Upper lobe of right lung (tissue), 1 donor: ENCODE data around the gene EGFL7. TPM values are rescaled to one million over a fixed set of nuclear protein-coding genes. Genes with fewer than 3 reads are reported as not detected.

Source experiments
- ATAC-seq: fragments of 200-7000 bp; cut with Tn5 transposase; one replicate; pipeline ENCODE4 v1.9.1; 2020; ENCODE audit warnings: mild to moderate bottlenecking, moderate library complexity
- DNase-seq: peaks from one replicate; pipeline ENCODE4 v3.0.0-alpha.2; 2020
- H3K27ac ChIP-seq: fragments of 200-600 bp; one replicate; pipeline ENCODE4 v1.8.0; 2022
- H3K27me3 ChIP-seq: fragments of 200-600 bp; one replicate; pipeline ENCODE4 v1.8.0; 2022; ENCODE audit warnings: mild to moderate bottlenecking
- H3K36me3 ChIP-seq: fragments of 200-600 bp; one replicate; pipeline ENCODE4 v1.8.0; 2022
- H3K4me1 ChIP-seq: fragments of 200-600 bp; one replicate; pipeline ENCODE4 v1.8.0; 2022
- H3K4me3 ChIP-seq: fragments of 200-600 bp; one replicate; pipeline ENCODE4 v1.8.0; 2022; ENCODE audit warnings: mild to moderate bottlenecking
- H3K9me3 ChIP-seq: fragments of 200-600 bp; one replicate; pipeline ENCODE4 v1.8.0; 2022
- intact Hi-C: fragments of 100-400 bp; cut with DNase I; formaldehyde crosslinking; loops from one replicate; pipeline ENCODE4 v1.11.0; 2022
- total RNA-seq: library from RNA; stranded (reverse); fragmentation: NEBNext Ultra II Directional; extraction: Animal tissue kit (Norgen Biotek cat#: 25700); gene quantifications from one replicate; pipeline ENCODE4 v1.2.1, GENCODE V29; 2021
- TF ChIP-seq, protein P1 (sequence below): fragments of 200-600 bp; IDR thresholded peaks from one replicate; pipeline ENCODE4 v1.8.0; 2022; ENCODE audit warnings: antibody characterized with exemption
- donor health status: DM: no; HTN: yes; CAD: no; lungs with severe emphysema.

EGFL7 gene
- total RNA-seq, 1 donor from 2014 or later, result 302 TPM

DNA sequence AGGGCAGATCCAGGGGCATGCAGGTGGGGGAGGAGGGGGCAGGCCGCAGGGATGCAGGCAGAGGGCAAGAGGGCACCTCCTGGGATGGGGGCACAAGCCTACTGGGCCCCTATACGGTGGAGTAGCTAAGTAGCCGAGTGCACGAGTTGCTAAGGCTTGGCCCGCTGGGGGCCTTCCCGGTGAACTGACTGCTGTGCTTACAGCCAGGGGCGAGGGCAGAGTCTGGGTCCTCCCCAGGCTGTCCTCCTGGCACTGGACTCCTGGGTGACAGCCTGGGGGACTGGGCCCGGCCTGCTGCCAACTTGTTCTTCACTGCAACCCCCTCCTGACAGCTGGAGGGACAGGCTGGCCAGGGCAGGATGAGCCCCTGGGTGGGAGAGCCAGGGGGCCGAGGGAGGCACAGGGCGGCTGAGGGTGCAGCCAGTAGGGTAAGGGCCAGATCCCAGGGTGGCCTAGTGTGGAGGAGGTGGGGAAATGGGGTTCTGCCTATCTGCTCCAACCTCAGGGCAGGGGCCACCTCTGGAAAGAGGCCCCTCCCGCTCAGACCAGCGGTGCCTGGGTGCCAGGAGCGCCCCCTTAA is 1.7 kb upstream of the EGFL7 start:
- TF ChIP-seq, protein P1, sequence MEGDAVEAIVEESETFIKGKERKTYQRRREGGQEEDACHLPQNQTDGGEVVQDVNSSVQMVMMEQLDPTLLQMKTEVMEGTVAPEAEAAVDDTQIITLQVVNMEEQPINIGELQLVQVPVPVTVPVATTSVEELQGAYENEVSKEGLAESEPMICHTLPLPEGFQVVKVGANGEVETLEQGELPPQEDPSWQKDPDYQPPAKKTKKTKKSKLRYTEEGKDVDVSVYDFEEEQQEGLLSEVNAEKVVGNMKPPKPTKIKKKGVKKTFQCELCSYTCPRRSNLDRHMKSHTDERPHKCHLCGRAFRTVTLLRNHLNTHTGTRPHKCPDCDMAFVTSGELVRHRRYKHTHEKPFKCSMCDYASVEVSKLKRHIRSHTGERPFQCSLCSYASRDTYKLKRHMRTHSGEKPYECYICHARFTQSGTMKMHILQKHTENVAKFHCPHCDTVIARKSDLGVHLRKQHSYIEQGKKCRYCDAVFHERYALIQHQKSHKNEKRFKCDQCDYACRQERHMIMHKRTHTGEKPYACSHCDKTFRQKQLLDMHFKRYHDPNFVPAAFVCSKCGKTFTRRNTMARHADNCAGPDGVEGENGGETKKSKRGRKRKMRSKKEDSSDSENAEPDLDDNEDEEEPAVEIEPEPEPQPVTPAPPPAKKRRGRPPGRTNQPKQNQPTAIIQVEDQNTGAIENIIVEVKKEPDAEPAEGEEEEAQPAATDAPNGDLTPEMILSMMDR, result no peak
- Histone ChIP-seq H3K27me3 (peaks cover 44% of the 10 kb centered on the region), H3K4me1 (peaks cover 4% of the 10 kb centered on the region), H3K4me3 (peak overlapping the region; percentile 41), H3K9me3 (no peaks in the 10 kb centered on the region), H3K36me3 (peaks cover 10% of the 10 kb centered on the region), H3K27ac (peak overlapping the region; percentile 91)
- ATAC-seq (no peak), DNase-seq (peak; percentile 62)
- intact Hi-C loops, result no loop called here

DNA sequence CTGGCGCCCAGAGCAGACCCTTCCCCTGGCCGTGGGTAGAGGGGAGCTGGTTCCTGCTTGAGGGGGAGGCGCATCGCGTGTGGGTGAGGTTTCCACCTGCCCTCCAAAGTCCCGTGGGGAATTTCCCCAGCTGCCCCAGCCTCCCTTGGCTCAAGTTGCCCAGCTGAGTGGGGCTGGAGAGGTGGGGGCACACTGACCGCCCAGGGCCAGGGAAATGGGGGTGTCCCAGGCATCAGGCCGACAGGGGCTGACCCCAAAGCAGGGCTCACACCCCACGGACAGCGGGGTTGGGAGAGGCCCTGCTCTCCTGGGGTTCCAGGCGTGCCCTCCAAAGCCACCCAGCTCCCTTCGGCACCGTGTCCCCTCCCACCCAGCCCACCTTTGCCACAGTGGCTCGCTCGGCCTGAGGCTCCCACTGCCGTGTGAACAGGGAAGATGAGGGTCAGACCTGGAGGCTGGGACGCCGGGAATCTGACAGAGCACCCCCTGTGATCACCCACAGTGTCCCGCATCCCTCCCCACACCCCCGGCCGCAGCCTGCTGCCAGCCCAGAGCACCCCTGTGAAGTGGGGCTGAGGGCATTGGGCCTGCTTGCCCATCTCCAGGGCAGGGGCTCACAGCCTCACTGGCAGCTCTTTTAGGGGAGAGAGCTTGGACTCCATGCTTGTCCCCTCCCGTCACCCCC is 933 bp upstream of the EGFL7 start:
- TF ChIP-seq, protein P1, result no peak
- Histone ChIP-seq H3K36me3 (peaks cover 10% of the 10 kb centered on the region), H3K4me1 (peaks cover 4% of the 10 kb centered on the region), H3K9me3 (no peaks in the 10 kb centered on the region), H3K27ac (peak overlapping the region; percentile 91), H3K27me3 (peaks cover 44% of the 10 kb centered on the region), H3K4me3 (peak overlapping the region; percentile 41)
- intact Hi-C loops, result no loop called here
- ATAC-seq (no peak), DNase-seq (peak; percentile 63)

DNA sequence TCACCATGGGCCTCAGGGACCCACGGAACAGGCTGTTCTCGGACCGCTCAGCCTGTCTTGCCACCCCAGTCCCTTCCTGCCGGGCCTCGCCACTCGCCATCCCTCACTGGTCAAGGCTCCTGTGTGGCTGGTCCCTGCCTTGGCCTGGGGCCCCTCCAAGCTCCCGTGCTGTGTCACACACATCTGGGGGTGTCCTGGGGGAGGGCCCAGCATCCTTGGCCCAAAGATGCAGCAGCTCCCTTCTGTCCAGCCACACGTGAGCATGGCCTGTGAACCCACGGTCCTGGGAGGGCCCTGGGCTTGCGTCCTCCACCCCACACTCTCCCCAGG is 425 bp upstream of the EGFL7 start:
- Histone ChIP-seq H3K9me3 (no peaks in the 10 kb centered on the region), H3K36me3 (peaks cover 10% of the 10 kb centered on the region), H3K27ac (peak overlapping the region; percentile 91), H3K27me3 (peaks cover 41% of the 10 kb centered on the region), H3K4me1 (peaks cover 4% of the 10 kb centered on the region), H3K4me3 (peak overlapping the region; percentile 41)
- intact Hi-C loops, result no loop called here
- peak; percentile 0 for ATAC-seq
- peak; percentile 62 for DNase-seq
- TF ChIP-seq, protein P1, result no peak

DNA sequence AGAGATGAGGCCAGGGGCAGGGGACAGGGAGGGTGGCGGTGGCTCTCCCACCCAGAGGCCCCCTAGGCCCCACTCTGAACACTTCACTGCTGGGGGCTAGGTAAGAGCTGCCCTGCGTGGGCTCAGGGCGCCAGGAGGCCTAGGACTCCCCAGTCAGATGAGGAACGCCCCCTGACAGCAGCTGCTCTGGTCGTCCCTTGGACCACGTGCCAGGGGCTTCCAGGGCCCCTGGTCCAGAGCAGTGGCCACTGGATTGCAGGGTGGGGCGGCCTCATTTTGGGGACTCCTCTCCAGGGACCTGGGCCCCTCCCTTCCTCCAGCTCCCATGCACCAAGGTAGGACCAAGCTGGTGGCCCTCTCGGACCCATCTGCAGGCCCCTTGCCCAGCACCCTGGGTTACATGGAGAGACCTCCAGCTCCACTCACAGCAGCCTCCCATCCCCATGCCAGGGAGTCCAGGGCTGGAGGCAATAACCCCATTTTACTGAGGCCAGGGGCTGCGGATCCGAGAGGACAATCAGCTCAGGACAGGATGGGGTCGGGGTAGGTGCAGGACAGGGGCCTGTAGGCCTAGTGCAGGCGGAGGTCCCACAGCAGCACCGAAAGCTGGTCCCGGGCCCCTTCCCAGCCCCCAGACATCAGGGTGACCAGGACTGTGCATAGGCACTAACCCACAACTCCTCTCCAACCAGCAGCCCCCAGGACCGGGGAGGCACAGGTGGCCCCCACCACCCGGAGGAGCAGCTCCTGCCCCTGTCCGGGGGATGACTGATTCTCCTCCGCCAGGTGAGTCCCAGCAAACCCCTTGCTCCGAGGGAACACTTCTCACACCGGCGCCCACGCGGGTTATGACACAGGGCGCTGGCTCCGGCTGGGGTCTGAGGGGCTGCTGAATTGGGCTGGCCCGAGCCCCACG is 1.5 kb downstream of the EGFL7 start:
- intact Hi-C loops, result no loop called here
- Histone ChIP-seq H3K4me1 (peaks cover 4% of the 10 kb centered on the region), H3K36me3 (peaks cover 10% of the 10 kb centered on the region), H3K27ac (peak overlapping the region; percentile 91), H3K27me3 (peaks cover 28% of the 10 kb centered on the region), H3K4me3 (peak overlapping the region; percentile 52), H3K9me3 (no peaks in the 10 kb centered on the region)
- no peak for DNase-seq
- ATAC-seq, result no peak
- TF ChIP-seq, protein P1, result no peak

DNA sequence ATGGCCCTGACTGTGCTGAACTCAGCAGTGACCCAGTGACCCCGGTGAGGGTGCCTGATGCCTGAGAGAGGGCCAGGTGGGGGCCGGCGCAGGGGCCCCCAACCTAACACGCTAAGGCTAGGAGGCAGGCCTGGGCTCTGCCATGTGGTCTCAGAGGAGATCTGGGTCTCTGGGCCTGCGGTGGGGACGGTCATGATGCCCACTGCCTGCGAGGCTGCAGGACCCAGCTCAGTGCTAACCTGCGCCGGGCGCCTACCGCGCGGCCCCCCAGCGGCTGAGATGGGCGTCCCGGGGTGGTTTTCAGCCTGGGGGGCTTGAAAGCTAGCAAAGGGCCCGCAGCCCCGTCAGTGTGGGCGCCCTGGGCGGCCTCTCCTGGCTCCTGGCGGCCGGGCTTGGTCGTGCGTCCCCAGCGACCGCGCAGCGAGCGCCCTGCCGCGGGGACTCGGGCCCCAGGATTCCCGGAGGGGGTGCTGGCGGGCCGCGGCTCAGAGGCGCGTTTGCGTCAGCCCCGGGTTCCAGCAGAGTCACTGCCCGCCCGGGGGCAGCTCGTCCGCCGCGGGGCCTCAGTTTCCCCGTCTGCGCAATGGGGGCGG is 2.5 kb downstream of the EGFL7 start:
- peak overlapping the region; percentile 52 for H3K4me3 ChIP-seq
- TF ChIP-seq, protein P1, result peak; percentile 19
- peak overlapping the region; percentile 91 for H3K27ac ChIP-seq
- intact Hi-C loops, result no loop called here
- ATAC-seq (peak; percentile 0), DNase-seq (no peak)
- peaks cover 4% of the 10 kb centered on the region for H3K4me1 ChIP-seq
- peaks cover 20% of the 10 kb centered on the region for H3K27me3 ChIP-seq
- no peaks in the 10 kb centered on the region for H3K9me3 ChIP-seq
- peaks cover 10% of the 10 kb centered on the region for H3K36me3 ChIP-seq
